SK-N-SH (cell line): Measurements from ENCODE around the gene SH3BP1.

ENCODE experiments used
- CTCF ChIP-seq: fragments of 200-600 bp; sonication (generic); IDR thresholded peaks from 2 replicates; pipeline ENCODE4 v1.6.1; 2017; ENCODE audit warnings: antibody characterized with exemption, mild to moderate bottlenecking, moderate library complexity
- EP300 ChIP-seq, 2 experiments: IDR thresholded peaks; 2 replicates each; pipeline versions ENCODE4 v1.4.0 to v1.6.1; 2012; ENCODE audit warnings: borderline replicate concordance in 1 of 2, low read depth in 1 of 2, low read length in 1 of 2
- GATA2 ChIP-seq: sonication (generic); formaldehyde crosslinking; IDR thresholded peaks from 2 replicates; pipeline ENCODE4 v1.5.0; 2020; ENCODE audit warnings: mild to moderate bottlenecking, missing genetic modification reagents
- JUND ChIP-seq: IDR thresholded peaks from 2 replicates; pipeline ENCODE4 v1.4.0; 2012
- MAX ChIP-seq: IDR thresholded peaks from 2 replicates; pipeline ENCODE4 v1.4.0; 2012; ENCODE audit warnings: low read depth
- POLR2AphosphoS5 ChIP-seq: IDR thresholded peaks from 2 replicates; pipeline ENCODE4 v1.6.1; 2012; ENCODE audit warnings: low read depth, low read length
- RAD21 ChIP-seq: IDR thresholded peaks from 2 replicates; pipeline ENCODE4 v1.6.1; 2012; ENCODE audit warnings: mild to moderate bottlenecking, low read length
- RFX5 ChIP-seq: IDR thresholded peaks from 2 replicates; pipeline ENCODE4 v1.6.1; 2012; ENCODE audit warnings: mild to moderate bottlenecking, improper control_type of control experiment, low read length
- SMC3 ChIP-seq: IDR thresholded peaks from 2 replicates; pipeline ENCODE4 v1.6.1; 2012; ENCODE audit warnings: low read depth, low read length, improper control_type of control experiment
- TAF1 ChIP-seq: IDR thresholded peaks from 2 replicates; pipeline ENCODE4 v1.6.1; 2012; ENCODE audit warnings: low read depth, mild to moderate bottlenecking, low read length, moderate library complexity, borderline replicate concordance
- USF1 ChIP-seq: IDR thresholded peaks from 2 replicates; pipeline ENCODE4 v1.4.0; 2012; ENCODE audit warnings: low read depth, borderline replicate concordance
- YY1 ChIP-seq: IDR thresholded peaks from 2 replicates; pipeline ENCODE4 v1.4.0; 2012; ENCODE audit warnings: low read depth, mild to moderate bottlenecking

- TF ChIP-seq CTCF (no peak), TAF1 (no peak), RAD21 (no peak), POLR2AphosphoS5 (no peak), SMC3 (no peak), EP300 (IDR thresholded peaks at IDR 0.05; ENCODE audit: borderline replicate concordance in 1 of 2, low read depth in 1 of 2, low read length in 1 of 2) (no peak), YY1 (no peak), MAX (no peak), GATA2 (CRISPR knock-in tag) (no peak), RFX5 (no peak), JUND (no peak), USF1 (no peak)
Measured at GRCh38 chr22:37678372-37678771, 38.9 kb downstream of the SH3BP1 start.
